Nephron (organoid): ENCODE measurements around the gene FAM114A2.

ENCODE experiments used
- H3K27ac Mint-ChIP-seq, 3 experiments: 2 replicates each; pipeline ENCODE4 v1.8.0; 2020; ENCODE audit warnings: mixed read lengths in 3 of 3, mild to moderate bottlenecking in 2 of 3, moderate library complexity in 1 of 3
- H3K27me3 Mint-ChIP-seq: 2 replicates; pipeline ENCODE4 v1.8.0; 2021; ENCODE audit warnings: low read depth, mild to moderate bottlenecking, moderate library complexity, mixed read lengths
- H3K36me3 Mint-ChIP-seq: 2 replicates; pipeline ENCODE4 v1.8.0; 2020; ENCODE audit warnings: low read depth, mixed read lengths
- H3K4me1 Mint-ChIP-seq: 2 replicates; pipeline ENCODE4 v1.8.0; 2020; ENCODE audit warnings: mixed read lengths
- H3K4me3 Mint-ChIP-seq, 3 experiments: 2 replicates each; pipeline ENCODE4 v1.8.0; 2020; ENCODE audit warnings: mild to moderate bottlenecking in 3 of 3, mixed read lengths in 3 of 3, moderate library complexity in 2 of 3
- H3K9me3 Mint-ChIP-seq: 2 replicates; pipeline ENCODE4 v1.8.0; 2020; ENCODE audit warnings: mixed read lengths
- CTCF ChIP-seq, 3 experiments: fragments of 200-600 bp; sonication (generic); IDR thresholded peaks; one replicate each; pipeline ENCODE4 v1.5.0; 2021; ENCODE audit warnings: antibody characterized with exemption in 3 of 3; ENCODE audit not compliant: unreplicated experiment in 3 of 3

FAM114A2 gene

GRCh38 chr5:154038707-154039457, at the start of gene FAM114A2, which contains the start of gene MFAP3:
Gene FAM114A2 (minus strand): TSS chr5:154038910. CDS start chr5:154034953, 3,957 bp downstream.
Gene MFAP3 (plus strand): TSS chr5:154038967. CDS start chr5:154049723, 10,756 bp downstream.
- H3K4me1 Mint-ChIP-seq, result peaks cover 24% of the 10 kb centered on the region
- peak within 1 kb of the TSS; percentile 97 to 98 (median 98) for H3K4me3 Mint-ChIP-seq
- H3K36me3 Mint-ChIP-seq, result peaks cover 3% of the 10 kb centered on the region
- TF ChIP-seq CTCF (IDR thresholded peaks at IDR 0.05; ENCODE audit: unreplicated experiment in 3 of 3), result no peak
- H3K27ac Mint-ChIP-seq, result peak within 1 kb of the TSS; percentile 83 to 98 (median 95)
- no peaks in the 10 kb centered on the region for H3K9me3 Mint-ChIP-seq
- no peaks in the 10 kb centered on the region for H3K27me3 Mint-ChIP-seq

- TF ChIP-seq CTCF (IDR thresholded peaks at IDR 0.05; ENCODE audit: unreplicated experiment in 3 of 3), result no peak
- Mint-ChIP-seq H3K9me3 (no peaks in the 10 kb centered on the region), H3K4me1 (peaks cover 68% of the 10 kb centered on the region), H3K27ac (no peak overlapping the region), H3K4me3 (no peak overlapping the region), H3K27me3 (peaks cover 19% of the 10 kb centered on the region), H3K36me3 (no peaks in the 10 kb centered on the region)
Observed at GRCh38 chr5:154087260-154087659, 48.5 kb upstream of the FAM114A2 start.

- Mint-ChIP-seq H3K9me3 (no peaks in the 10 kb centered on the region), H3K27me3 (peaks cover 19% of the 10 kb centered on the region), H3K4me3 (no peak overlapping the region), H3K36me3 (no peaks in the 10 kb centered on the region), H3K27ac (peak overlapping the region in 2 of 3 experiments; percentile 26 to 58), H3K4me1 (peaks cover 68% of the 10 kb centered on the region)
- TF ChIP-seq CTCF (IDR thresholded peaks at IDR 0.05; ENCODE audit: unreplicated experiment in 3 of 3), result no peak
Observed at GRCh38 chr5:154086641-154087040, 47.9 kb upstream of the FAM114A2 start.

- H3K27ac Mint-ChIP-seq, result peak overlapping the region in 2 of 3 experiments; percentile 26 to 58
- no peaks in the 10 kb centered on the region for H3K9me3 Mint-ChIP-seq
- H3K36me3 Mint-ChIP-seq, result no peaks in the 10 kb centered on the region
- peaks cover 19% of the 10 kb centered on the region for H3K27me3 Mint-ChIP-seq
- TF ChIP-seq CTCF (IDR thresholded peaks at IDR 0.05; ENCODE audit: unreplicated experiment in 3 of 3), result no peak
- H3K4me1 Mint-ChIP-seq, result peaks cover 69% of the 10 kb centered on the region
- no peak overlapping the region for H3K4me3 Mint-ChIP-seq
Observed at GRCh38 chr5:154086146-154086545, 47.4 kb upstream of the FAM114A2 start.

GRCh38 chr5:154084062-154084639, 45.4 kb upstream of the FAM114A2 start:
- H3K9me3 Mint-ChIP-seq, result no peaks in the 10 kb centered on the region
- no peak overlapping the region for H3K27ac Mint-ChIP-seq
- no peak overlapping the region for H3K4me3 Mint-ChIP-seq
- H3K4me1 Mint-ChIP-seq, result peaks cover 69% of the 10 kb centered on the region
- peaks cover 21% of the 10 kb centered on the region for H3K27me3 Mint-ChIP-seq
- TF ChIP-seq CTCF (IDR thresholded peaks at IDR 0.05; ENCODE audit: unreplicated experiment in 3 of 3), result no peak
- H3K36me3 Mint-ChIP-seq, result no peaks in the 10 kb centered on the region
